HG02571 (cell line): ENCODE data around the gene ITIH3.
A peak's percentile ranks its signal among the peaks of the same experiment; 100 is the strongest.

ENCODE experiments used
- ATAC-seq: cut with Tn5 transposase; IDR thresholded peaks from one replicate; pipeline ENCODE4 v1.9.1; 2021; ENCODE audit warnings: mild to moderate bottlenecking, moderate library complexity; ENCODE audit not compliant: unreplicated experiment

ITIH3 gene

DNA sequence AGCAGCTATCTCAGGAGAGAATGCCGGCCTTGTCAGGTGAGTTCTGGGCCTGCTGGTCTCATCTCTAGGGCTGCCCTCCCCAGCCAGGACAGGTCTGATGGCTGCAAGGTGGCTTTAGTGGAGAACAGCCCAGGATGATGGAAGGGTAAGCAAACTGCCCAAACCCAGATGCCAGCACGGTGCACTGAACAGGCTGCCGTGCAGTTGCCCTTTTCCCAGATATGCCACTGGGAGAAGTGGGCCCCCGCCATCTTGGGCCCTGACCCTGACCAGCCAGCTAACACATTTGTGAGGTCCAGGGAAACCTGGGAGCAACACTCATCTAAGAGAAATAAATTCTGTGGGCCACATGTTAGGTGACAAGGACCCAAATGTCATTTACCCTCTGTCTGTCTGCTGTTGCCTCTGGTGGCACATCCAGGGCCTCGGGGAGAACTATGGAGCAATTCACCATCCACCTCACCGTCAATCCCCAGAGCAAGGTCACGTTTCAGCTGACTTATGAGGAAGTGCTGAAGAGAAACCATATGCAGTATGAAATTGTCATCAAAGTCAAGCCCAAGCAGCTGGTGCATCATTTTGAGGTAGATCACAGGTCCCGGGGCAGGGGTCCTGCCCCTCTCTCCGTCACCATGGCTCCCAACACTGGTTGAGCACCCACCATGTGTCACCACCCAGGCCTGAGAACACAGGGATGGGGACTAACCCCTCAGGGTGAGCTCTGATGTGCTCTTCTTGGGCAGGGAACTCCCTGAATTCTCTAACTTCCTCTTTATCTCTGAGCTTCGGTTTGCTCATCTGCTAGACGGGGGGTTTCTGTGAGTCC, 15.4 kb upstream of the ITIH3 start:
- peak; percentile 71 for ATAC-seq

DNA sequence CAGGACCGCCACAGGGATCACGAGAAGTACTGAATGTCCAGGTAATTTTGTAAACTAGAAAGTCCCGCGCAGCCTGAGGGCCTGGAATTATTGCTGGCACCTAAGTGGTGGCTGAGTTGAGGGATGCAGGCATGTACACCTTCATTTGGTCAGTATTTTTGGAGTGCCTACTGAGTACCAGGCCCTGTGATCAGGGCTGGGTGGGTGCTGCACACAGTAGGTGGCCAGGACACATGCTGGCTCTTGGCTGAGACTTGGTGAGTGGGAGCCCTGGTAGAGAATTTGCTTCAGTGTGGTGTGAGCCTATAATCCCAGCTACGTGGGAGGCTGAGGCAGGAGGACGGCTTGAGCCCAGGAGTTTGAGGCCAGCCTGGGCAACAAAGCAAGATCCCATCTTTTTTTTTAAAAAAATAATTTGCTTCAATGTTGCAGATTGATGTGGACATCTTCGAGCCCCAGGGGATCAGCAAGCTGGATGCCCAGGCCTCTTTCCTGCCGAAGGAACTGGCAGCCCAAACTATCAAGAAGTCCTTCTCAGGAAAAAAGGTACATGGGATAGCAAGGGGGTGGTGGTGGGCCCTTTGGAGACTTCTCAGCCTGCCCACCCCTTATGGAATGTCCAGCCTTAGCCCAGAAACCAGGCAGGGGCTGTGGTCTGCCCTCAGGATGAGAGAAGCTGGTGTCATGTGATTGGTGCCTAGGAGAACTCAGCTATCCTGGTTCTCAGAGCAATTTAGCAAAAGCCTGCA, 14.6 kb upstream of the ITIH3 start:
- ATAC-seq = no peak

DNA sequence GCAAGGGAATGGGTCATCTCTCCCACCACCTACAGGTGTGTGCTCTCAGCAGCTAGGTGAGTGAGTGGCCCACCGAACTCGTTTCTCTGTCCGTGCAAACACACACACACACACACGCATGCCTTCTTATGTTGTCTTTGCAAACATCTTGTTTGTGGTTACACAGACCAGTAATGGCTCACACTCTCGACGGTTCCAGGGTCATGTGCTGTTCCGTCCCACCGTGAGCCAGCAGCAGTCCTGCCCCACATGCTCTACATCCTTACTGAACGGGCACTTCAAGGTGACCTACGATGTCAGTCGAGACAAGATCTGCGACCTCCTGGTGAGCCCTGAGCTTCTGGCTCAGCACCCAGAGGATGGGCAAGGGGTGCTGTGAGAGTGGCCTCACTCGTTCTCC, 12.9 kb upstream of the ITIH3 start:
- ATAC-seq = no peak

DNA sequence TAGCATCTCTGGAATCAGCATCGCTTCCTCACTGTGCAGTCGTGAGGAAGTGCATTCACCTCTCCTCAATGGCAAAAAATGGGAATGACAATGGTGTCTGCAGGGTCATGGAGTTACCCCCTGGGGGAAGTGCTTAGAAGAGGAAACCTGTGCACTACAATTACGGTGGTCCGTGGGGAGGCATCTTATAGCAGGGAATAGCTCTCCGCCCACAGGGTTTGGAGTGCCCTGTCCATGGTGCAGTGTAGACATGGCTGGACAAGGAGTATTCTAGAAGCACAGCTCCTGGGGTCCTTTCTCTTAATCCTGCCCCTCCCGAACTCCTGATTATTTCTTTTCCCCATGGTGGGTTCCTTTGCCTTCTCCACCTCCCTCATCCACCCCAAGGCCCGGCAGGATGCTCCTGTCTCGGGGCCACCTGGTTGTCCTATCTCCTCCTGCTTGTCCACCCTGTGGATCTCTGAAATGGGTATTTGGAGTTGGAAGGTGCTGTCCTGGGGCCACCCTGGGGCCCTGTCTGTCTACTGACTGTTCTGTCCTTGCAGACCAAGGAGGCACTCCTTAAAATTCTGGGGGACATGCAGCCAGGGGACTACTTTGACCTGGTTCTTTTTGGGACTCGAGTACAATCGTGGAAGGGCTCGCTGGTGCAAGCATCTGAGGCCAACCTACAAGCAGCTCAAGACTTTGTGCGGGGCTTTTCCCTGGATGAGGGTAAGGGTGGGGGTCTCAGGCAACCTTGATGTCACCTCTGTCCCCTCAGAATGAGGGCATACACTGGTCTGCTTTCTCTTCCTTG, 12.0 kb upstream of the ITIH3 start:
- no peak for ATAC-seq

DNA sequence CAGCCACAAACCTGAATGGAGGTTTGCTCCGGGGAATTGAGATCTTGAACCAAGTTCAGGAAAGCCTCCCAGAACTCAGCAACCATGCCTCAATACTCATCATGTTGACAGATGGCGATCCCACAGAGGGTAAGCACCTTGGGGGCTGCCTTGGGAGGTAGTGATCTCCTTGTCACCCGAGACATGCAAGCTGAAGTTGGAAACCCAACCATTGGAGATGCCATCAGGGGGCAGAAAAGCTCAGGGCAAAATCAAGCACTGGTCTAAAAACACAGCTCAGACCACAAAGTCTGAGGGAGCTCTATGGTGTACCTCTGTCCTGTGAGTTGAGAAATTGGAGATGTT, 11.4 kb upstream of the ITIH3 start:
- no peak for ATAC-seq

DNA sequence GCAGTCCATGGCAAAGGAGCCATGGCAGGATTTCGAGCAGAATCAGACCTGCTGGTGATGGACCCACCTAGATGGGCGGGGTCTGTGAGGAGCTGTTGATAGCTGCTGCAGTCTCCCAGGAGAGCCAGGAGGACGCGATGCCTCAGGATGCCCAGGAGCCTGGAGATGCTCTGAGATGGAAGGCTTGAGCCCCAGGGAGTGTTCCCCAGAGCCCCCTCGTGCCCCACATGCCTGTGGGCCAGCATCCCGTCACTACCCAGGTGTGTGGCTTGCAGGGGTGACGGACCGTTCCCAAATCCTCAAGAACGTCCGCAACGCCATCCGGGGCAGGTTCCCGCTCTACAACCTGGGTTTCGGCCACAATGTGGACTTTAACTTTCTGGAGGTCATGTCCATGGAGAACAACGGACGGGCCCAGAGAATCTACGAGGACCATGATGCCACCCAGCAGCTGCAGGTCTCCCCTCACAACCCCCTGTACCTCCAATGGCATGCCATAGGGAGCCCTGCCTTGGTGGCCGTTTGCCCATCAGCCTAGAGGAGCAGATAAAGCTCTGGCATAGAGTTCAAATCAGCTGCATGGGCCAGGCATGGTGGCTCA, 10.5 kb upstream of the ITIH3 start:
- no peak for ATAC-seq

DNA sequence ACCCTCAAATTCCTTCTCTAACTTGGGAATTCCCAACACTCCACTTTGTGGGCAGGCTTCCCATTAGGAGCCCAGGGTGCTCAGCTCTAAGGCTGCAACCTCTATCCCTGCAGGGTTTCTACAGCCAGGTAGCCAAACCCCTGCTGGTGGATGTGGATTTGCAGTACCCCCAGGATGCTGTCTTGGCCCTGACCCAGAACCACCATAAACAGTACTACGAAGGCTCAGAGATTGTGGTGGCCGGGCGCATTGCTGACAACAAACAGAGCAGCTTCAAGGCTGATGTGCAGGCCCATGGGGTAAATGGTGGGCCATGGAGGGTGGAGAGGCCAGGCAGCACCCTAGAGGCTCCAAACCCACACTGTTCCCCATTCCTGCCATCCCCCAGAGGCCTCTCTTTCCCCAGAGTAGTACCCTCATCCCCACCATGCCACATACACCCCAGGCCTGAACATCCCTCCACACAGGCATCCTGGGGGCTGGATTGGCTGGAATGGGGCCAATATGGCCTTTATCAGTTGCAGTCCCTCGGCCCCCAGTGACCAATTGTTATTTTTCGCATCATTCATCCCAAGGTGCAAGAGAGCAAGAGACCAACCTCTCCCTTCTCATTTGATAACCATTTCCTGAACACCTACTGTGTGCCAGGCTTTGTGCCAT, 9.5 kb upstream of the ITIH3 start:
- ATAC-seq = no peak

DNA sequence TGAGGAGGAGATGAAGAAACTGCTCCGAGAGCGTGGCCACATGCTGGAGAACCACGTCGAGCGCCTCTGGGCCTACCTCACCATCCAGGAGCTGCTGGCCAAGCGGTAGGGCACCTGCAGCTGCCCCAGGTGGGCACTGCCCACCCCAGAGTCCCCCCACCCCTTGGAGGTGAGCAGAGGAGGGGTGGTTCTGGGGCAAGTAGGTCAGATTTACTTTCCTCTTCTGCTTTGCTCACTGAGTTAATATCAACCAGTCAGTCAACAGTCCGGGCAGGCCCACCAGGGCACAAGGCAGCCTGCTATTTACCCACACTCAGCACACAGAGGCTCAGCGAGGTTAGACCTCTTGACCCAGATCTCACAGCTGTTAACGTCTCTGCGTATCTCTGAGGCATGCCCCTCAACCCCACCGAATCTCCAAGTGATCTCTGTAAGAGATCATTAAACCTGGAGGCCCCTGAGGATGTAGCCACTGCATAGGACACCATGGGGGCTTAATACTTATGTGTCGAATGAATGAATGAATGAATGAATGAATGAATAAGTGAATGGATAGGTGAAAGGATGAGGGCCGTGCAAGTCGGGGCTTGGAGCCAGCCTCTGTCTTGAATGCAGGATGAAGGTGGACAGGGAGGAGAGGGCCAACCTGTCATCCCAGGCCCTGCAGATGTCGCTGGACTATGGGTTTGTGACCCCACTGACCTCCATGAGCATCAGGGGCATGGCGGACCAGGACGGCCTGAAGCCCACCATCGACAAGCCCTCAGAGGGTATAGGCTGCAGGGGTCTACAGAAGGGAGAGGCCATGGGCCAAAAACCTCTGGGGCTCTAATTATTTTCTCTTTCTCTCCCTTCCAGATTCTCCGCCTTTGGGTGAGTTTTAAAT, 8.0 kb upstream of the ITIH3 start:
- no peak for ATAC-seq

DNA sequence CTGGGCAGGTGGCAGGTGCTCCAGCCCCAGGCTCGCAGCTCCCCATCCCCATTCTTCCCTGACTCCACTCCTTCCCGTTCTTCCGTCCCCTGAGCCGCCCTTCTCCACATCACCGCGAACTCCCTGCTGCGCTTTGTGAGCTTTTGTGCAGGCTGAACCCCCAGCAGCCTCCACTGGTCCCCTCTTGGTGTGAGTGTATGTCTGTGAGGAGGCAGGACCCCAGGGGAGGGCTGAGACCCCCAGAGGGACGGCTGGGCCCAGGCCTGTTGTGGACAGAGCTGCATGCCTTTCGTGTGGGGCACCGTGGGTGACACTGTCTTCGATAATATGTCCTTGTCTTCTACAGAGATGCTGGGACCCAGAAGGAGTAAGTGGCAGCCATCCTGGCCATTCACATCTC, 7.3 kb upstream of the ITIH3 start:
- ATAC-seq = no peak

DNA sequence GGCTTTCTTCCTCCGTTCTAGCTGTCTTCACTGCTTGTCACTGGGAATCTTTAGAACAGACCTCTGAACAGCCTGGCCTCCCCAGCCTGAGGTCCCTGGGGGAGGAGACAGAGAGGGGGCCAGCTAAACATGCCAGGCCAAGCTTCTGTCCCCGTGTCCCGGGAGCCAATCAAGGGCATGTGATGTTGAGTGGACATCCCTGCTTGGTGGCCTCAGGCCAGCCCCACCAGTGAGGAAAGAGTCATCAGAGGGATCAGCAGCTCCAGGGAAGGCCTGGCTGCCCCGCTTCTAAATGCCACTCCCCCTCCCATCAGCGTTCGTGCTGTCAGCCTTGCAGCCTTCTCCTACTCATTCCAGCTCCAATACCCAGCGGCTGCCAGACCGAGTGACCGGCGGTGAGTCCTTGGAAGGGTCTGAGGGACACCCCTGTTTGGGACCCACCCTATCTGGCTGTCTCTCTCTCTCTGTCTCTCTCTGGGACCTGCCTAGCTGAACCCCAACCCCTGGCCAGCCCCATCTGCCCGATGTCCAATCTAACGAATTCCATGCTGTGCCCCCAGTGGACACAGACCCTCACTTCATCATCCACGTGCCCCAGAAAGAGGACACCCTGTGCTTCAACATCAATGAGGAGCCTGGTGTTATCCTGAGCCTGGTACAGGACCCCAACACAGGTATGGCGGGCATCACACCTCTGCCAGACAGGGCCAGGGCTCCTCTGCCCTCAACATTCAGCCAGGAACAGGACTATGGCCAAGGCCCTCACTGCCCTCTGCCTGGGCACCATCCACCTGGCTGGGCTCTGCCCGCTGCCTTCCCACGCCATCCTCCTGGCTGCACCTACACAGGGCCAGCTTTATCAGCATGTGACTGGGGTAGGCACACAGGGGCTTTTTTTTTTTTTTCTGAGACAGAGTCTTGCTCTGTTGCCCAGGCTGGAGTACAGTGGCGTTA, 6.6 kb upstream of the ITIH3 start:
- no peak for ATAC-seq

DNA sequence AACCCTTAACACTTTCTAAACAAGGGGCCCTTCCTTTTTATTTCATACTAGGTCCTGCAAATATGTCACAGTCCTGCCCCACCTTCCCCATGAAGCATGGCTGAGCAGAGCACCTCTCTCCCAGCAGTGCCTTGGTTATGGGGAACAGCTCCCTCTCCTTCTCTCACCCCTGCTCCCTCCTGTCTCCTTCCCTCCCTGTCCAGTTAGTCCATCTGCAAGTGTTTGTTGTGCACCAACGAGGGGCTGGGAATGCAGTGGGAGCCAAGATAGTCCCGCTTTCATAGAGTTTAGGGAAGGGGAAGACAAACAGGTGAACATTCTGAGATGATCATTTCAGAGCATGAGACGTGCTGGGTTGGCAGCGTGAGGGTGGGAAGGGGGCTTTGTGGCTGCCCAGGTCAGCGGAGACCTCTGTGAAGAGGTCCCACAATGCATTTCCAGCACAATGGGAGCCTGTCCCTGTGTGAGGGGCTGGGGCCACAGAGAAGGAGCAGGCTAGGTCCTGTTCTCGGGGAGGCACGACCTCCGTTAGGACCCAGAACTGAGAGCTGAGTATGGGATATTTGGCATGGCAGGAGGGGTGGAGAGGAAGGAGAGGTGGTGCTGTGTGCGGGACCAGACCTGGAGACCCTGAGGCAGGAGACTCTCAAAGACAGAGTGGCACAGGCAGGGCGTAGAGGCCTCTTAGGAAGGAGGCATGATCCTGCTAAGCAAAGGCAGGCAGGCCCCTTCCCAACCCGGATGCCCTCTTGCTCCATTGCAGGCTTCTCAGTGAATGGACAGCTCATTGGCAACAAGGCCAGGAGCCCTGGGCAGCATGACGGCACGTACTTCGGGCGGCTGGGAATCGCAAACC, 5.5 kb upstream of the ITIH3 start:
- no peak for ATAC-seq

DNA sequence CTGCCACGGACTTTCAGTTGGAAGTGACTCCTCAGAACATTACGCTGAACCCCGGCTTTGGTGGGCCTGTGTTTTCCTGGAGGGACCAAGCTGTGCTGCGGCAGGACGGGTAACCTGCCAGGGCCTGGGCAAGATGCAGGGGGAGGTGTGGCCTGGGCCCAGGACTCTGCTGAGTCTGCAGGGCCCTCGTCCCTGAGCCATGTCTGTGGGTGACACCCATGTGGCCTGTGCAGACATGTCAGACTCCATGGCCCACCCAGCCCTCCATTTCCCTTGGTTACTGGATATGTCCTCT, 4.9 kb upstream of the ITIH3 start:
- no peak for ATAC-seq

DNA sequence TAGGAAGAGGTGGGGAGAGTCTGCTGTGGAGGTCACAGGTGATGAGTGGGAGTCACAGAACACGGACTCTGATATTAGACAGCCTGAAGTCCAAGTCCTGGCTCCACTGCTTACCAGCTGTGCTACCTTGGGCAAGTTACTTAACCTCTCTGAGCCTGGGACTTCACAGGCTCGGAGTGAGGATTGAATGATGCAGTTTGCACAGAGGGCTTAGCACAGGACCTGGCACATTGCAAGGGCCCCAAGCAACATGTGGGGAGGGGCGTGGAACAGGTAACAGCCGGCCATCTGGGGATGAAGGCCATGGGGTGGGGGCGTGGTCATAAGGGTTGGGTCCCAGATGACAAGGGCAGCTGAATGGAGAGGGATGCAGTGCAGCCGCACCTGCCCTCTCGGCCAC, 4.3 kb upstream of the ITIH3 start:
- no peak for ATAC-seq

DNA sequence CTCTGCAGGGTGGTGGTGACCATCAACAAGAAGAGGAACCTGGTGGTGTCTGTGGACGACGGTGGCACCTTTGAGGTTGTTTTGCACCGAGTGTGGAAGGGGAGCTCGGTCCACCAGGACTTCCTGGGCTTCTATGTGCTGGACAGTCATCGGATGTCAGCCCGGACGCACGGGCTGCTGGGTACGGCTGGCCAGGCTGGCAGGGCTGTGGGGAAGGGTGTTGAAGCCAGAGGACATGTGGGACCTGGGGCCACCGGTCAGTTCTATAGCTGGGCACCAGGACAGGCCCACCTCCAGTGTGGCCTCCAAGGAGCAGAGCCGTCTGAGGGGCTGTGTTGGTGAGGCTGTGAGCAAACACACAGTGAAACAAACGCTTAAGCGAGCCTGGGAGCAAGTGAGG, 3.9 kb upstream of the ITIH3 start:
- ATAC-seq = no peak

DNA sequence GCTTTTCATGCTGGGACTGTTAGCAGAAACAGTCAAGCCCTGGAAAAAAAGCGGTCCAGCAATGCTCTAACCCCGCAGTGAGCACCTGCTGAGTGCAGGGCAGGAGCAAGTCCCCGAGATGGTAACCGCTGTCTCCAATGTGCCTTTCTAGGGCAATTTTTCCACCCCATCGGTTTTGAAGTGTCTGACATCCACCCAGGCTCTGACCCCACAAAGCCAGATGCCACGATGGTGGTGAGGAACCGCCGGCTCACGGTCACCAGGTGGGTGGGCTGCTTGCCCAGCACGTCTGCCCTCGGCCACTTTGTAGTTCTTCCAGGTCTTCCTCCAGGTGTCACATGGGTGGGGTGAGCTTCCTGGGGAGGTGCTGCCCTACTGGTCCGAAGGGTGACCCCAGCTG, 3.2 kb upstream of the ITIH3 start:
- no peak for ATAC-seq

DNA sequence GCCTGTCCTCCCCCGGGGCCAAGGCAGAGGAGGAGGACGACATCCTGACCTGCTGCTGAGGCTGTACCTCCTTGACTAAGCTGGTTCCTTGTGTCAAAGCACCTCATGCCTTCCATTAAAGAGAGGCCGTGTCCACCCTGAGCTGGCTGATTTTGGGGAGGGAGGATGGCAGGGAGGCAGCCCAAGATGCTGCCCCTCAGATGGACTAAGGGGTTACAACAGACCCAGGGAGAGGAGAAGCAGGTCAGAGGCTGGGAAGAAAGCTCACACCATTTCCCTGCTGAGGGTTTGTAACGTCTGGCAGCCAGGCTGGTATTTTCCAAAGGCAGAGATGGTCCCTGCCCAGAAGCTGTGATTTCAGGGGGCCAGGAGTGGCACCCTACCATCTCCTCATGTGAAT, 2.7 kb upstream of the ITIH3 start:
- ATAC-seq = no peak

DNA sequence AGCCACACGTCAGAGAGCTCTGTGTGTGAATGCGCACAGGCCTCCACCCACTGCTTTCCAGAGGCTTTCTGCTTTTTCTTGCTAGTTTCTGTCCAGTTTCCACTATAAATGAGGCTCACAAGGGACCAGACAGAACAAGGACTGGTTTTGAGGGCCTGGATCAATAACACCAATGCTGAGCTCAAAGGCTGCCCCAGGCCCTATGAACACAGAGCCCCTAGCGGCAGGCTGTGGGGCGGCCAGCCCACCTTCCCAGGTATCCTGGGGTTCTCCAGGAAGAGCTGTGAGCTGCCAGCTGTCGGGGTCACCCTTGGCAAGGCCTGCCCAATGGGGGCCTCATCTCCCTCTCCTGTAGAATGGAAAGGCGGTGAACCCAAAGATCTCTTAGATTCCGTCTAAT, 2.2 kb upstream of the ITIH3 start:
- no peak for ATAC-seq
